Measurements from ENCODE around the gene RHOBTB3.
A peak's percentile ranks its signal among the peaks of the same experiment; 100 is the strongest.
"Not testable (repeated sequence)": the region's sequence is repeated elsewhere in the genome, so short reads cannot be mapped to it uniquely, and the experiment has no call there.

RHOBTB3 gene, protein sequence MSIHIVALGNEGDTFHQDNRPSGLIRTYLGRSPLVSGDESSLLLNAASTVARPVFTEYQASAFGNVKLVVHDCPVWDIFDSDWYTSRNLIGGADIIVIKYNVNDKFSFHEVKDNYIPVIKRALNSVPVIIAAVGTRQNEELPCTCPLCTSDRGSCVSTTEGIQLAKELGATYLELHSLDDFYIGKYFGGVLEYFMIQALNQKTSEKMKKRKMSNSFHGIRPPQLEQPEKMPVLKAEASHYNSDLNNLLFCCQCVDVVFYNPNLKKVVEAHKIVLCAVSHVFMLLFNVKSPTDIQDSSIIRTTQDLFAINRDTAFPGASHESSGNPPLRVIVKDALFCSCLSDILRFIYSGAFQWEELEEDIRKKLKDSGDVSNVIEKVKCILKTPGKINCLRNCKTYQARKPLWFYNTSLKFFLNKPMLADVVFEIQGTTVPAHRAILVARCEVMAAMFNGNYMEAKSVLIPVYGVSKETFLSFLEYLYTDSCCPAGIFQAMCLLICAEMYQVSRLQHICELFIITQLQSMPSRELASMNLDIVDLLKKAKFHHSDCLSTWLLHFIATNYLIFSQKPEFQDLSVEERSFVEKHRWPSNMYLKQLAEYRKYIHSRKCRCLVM

GRCh38 chr5:95730730-95731570 is at the start of gene RHOBTB3:
RHOBTB3 (plus strand) TSS chr5:95731336; CDS start chr5:95731683, 347 bp downstream.
- Histone ChIP-seq H3K36me3 (ENCODE audit: insufficient read depth, low read length) (no peaks in the 10 kb centered on the region), H3K9me3 (ENCODE audit: control insufficient read depth, insufficient read depth, low read length) (no peaks in the 10 kb centered on the region), H3K4me1 (ENCODE audit: insufficient read depth, low read length) (no peaks in the 10 kb centered on the region; the same call in none of the 2 replicates), H3K9ac (ENCODE audit: low read depth, low read length) (peak within 1 kb of the TSS; percentile 67)

DNA sequence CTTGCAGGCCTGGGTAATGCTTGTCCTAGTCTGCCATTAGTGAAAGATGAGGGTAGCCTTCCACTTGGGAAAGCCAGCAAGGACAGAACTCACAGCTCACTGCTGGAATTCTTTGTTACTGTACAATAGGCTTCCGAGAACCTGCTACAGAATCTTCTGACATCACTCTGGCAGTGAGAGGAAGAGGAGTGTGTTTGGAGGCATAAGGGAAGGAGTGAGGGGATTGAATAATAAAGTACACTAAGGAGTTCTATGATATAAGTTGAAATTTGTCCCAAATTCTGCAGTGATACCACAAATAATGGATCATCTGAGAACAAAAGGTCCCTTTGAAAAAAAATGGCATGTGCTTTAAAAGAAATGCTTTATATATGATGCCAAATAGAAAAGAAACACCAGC is 48.2 kb upstream of the RHOBTB3 start, which contains the start of gene SPATA9:
TSS of gene SPATA9 (minus strand) at position 101 of the 400 bp plus-strand sequence. CDS start 137 bp downstream, outside the sequence.
- Histone ChIP-seq H3K4me1 (ENCODE audit: insufficient read depth, low read length) (no peaks in the 10 kb centered on the region), H3K9ac (ENCODE audit: low read depth, low read length) (no peak within 1 kb of the TSS), H3K9me3 (ENCODE audit: control insufficient read depth, insufficient read depth, low read length) (no peaks in the 10 kb centered on the region; the same call in 1 of the 2 replicates), H3K36me3 (ENCODE audit: insufficient read depth, low read length) (no peaks in the 10 kb centered on the region)

GRCh38 chr5:95684361-95684760 is 46.8 kb upstream of the RHOBTB3 start:
- no peak overlapping the region for H3K9ac ChIP-seq (ENCODE audit: low read depth, low read length)
- H3K36me3 ChIP-seq (ENCODE audit: insufficient read depth, low read length) = no peaks in the 10 kb centered on the region
- no peaks in the 10 kb centered on the region for H3K4me1 ChIP-seq (ENCODE audit: insufficient read depth, low read length)
- no peaks in the 10 kb centered on the region; the same call in 1 of the 2 replicates for H3K9me3 ChIP-seq (ENCODE audit: control insufficient read depth, insufficient read depth, low read length)

GRCh38 chr5:95686651-95687050 is 44.5 kb upstream of the RHOBTB3 start:
- H3K4me1 ChIP-seq (ENCODE audit: insufficient read depth, low read length) = no peaks in the 10 kb centered on the region
- H3K9me3 ChIP-seq (ENCODE audit: control insufficient read depth, insufficient read depth, low read length) = no peaks in the 10 kb centered on the region
- H3K9ac ChIP-seq (ENCODE audit: low read depth, low read length) = no peak overlapping the region
- no peaks in the 10 kb centered on the region for H3K36me3 ChIP-seq (ENCODE audit: insufficient read depth, low read length)

DNA sequence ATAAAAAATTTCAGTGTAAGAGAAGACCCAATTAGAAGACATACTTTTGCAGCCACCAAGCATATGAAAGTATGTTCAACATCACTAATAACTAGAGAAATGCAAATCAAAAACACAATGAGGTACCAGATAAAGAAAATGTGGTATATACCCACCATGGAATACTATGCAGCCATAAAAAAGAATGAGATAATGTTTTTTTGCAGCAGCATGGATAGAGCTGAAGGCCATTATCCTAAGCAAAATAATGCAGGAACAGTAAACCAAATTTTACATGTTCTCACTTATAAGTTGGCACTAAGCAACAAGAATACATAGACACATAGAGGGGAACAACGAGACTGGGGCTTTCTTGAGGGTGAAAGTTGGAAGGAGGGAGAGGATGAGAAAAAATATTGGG is 41.5 kb upstream of the RHOBTB3 start:
- Histone ChIP-seq H3K9me3 (ENCODE audit: control insufficient read depth, insufficient read depth, low read length) (no peaks in the 10 kb centered on the region), H3K36me3 (ENCODE audit: insufficient read depth, low read length) (no peaks in the 10 kb centered on the region), H3K4me1 (ENCODE audit: insufficient read depth, low read length) (no peaks in the 10 kb centered on the region), H3K9ac (ENCODE audit: low read depth, low read length) (no peak overlapping the region)

DNA sequence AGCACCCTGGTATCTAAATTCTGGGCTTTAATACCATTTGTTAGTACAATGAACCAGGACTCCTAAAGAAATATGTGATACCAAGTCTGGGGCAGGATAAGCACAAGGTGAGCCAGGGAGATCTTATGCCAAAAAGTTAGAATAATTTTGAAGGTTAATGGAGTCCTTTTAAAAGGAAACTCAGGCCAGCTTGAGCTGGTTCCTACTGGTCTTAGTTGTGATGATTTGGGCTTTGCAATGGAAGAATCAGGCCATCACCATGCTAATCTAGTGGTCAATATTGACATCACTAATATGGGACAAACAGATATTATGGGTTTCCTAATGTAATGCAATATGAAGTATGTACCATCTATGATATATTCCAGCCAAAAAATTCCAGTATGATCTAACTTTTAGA is 40.8 kb upstream of the RHOBTB3 start:
- H3K9ac ChIP-seq (ENCODE audit: low read depth, low read length) = no peak overlapping the region
- no peaks in the 10 kb centered on the region for H3K4me1 ChIP-seq (ENCODE audit: insufficient read depth, low read length)
- H3K36me3 ChIP-seq (ENCODE audit: insufficient read depth, low read length) = no peaks in the 10 kb centered on the region
- no peaks in the 10 kb centered on the region for H3K9me3 ChIP-seq (ENCODE audit: control insufficient read depth, insufficient read depth, low read length)

DNA sequence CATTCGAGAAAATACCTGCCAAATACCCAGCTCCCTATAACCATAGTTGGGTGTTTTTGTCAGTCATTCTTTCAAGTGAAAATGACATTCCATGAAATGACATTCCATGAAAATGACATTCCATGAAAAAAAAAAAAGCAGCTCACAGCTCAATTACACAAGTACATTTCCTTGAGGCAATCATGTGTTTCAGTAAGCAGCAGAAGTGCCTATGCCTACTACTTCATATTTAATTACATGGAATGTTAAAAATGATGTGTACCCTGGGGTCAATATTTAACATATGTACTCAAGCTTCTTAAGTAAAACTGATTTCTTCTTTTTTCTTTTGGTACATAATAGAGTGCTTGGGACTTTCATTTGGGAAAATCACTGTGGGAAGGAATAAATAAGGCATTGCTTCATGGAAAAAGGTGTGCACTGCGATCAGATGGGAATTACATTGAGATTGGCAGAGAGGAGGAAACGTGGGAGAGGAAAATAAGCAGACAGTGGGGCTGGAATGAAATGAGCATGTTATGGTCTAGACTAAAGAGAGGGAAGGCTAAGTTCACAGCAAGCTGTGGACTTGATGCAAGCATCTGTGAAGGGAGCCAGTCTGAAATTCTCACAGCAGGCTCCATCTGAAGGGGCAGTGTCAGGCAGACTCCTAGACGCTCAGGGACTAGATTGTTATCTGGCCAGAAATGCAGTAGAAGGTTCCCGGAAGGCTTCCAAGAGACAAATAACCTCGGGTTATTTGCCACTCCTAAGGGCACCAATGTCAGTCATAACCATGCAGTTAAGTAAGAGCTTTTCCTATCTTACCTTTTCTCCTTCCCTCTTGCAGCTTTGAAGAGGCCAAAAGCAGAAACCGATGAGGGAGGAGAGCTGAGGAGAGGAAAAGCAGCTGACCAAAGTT is 33.1 kb upstream of the RHOBTB3 start:
- Histone ChIP-seq H3K9ac (ENCODE audit: low read depth, low read length) (no peak overlapping the region), H3K36me3 (ENCODE audit: insufficient read depth, low read length) (no peaks in the 10 kb centered on the region), H3K4me1 (ENCODE audit: insufficient read depth, low read length) (no peaks in the 10 kb centered on the region), H3K9me3 (ENCODE audit: control insufficient read depth, insufficient read depth, low read length) (no peaks in the 10 kb centered on the region)

GRCh38 chr5:95699337-95699736 is 31.8 kb upstream of the RHOBTB3 start:
- Histone ChIP-seq H3K9ac (ENCODE audit: low read depth, low read length) (no peak overlapping the region), H3K36me3 (ENCODE audit: insufficient read depth, low read length) (no peaks in the 10 kb centered on the region), H3K4me1 (ENCODE audit: insufficient read depth, low read length) (no peaks in the 10 kb centered on the region), H3K9me3 (ENCODE audit: control insufficient read depth, insufficient read depth, low read length) (no peaks in the 10 kb centered on the region)

- Histone ChIP-seq H3K4me1 (ENCODE audit: insufficient read depth, low read length) (no peaks in the 10 kb centered on the region), H3K9ac (ENCODE audit: low read depth, low read length) (no peak overlapping the region), H3K36me3 (ENCODE audit: insufficient read depth, low read length) (no peaks in the 10 kb centered on the region), H3K9me3 (ENCODE audit: control insufficient read depth, insufficient read depth, low read length) (no peaks in the 10 kb centered on the region)
Measured at GRCh38 chr5:95701074-95701473, 30.1 kb upstream of the RHOBTB3 start.

- H3K4me1 ChIP-seq (ENCODE audit: insufficient read depth, low read length) = no peaks in the 10 kb centered on the region
- no peaks in the 10 kb centered on the region for H3K9me3 ChIP-seq (ENCODE audit: control insufficient read depth, insufficient read depth, low read length)
- H3K36me3 ChIP-seq (ENCODE audit: insufficient read depth, low read length) = no peaks in the 10 kb centered on the region
- no peak overlapping the region for H3K9ac ChIP-seq (ENCODE audit: low read depth, low read length)
Measured at GRCh38 chr5:95704150-95704549, 27.0 kb upstream of the RHOBTB3 start.

- H3K9me3 ChIP-seq (ENCODE audit: control insufficient read depth, insufficient read depth, low read length); H3K36me3 ChIP-seq (ENCODE audit: insufficient read depth, low read length); H3K9ac ChIP-seq (ENCODE audit: low read depth, low read length); H3K4me1 ChIP-seq (ENCODE audit: insufficient read depth, low read length): not testable (repeated sequence)
Measured at GRCh38 chr5:95706196-95706595, 24.9 kb upstream of the RHOBTB3 start.

DNA sequence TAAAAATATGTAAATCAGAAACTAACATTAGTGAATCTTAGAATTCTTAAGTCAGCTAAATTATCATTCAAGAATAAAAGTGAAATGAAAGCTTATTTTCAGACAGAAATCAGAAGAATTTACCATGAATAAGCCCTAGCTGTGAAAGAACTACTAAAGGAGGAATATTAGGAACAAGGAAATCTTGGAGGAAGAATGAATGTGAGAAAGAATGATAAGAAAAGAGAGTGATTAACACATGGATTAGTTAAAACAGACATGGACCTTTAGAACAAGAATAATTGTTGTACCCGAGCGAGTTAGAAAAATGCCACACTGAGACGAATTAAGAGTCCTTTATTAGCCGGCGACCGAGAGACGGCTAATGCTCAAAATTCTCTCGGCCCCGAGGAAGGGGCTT is 24.1 kb upstream of the RHOBTB3 start:
- Histone ChIP-seq H3K36me3 (ENCODE audit: insufficient read depth, low read length) (no peaks in the 10 kb centered on the region), H3K9ac (ENCODE audit: low read depth, low read length) (no peak overlapping the region), H3K4me1 (ENCODE audit: insufficient read depth, low read length) (0 out of 2 replicates have a peak, but pooled peaks cover under 1% of the 10 kb centered on the region), H3K9me3 (ENCODE audit: control insufficient read depth, insufficient read depth, low read length) (no peaks in the 10 kb centered on the region)

DNA sequence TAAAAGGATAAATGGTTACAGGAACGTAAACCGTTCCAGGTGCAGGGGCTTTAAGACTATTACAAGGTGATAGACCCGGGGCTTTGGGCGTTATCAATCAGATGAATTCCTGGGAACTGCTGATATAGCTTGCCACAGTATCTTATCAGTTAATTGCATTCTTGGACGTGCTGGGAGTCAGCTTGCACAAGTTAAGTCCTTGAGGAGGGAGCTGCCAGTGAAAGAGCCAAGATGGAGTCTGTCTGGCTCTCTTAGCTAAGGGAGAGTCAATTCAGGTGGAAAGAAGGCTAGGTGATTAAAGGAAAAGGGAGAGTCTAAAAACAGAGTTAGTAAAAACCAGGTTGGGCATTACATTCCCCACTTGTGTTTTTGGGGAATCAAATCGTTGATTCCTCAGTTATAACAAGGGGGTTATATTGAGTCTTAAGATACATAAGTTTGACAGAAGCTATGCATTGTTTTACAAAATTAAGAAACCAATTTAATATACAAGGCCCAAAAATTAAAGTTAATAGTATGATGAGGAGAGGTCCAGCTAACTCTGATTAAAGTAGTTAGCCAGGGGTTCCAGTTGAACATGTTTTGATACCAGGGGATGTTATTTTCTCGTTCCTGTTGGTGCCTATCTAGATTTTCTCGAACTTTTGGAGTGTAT is 23.5 kb upstream of the RHOBTB3 start:
- not testable (repeated sequence) for H3K9ac ChIP-seq (ENCODE audit: low read depth, low read length); H3K4me1 ChIP-seq (ENCODE audit: insufficient read depth, low read length); H3K9me3 ChIP-seq (ENCODE audit: control insufficient read depth, insufficient read depth, low read length); H3K36me3 ChIP-seq (ENCODE audit: insufficient read depth, low read length)
